HFF-Myc (cell line): ENCODE data around the gene CGRRF1.

Experiments used
- DNase-seq: peaks from one replicate; pipeline ENCODE4 v3.0.0-alpha.2; 2011; ENCODE audit warnings: low read depth; ENCODE audit errors: extremely low read depth
- H3K4me3 ChIP-seq: replicated peaks from 2 replicates; pipeline ENCODE4 v1.5.1; 2011; ENCODE audit warnings: low read depth, mild to moderate bottlenecking, control low read depth, low read length
- CTCF ChIP-seq: IDR thresholded peaks from 2 replicates; pipeline ENCODE4 v1.5.1; 2012; ENCODE audit warnings: mild to moderate bottlenecking, low read depth, low read length, control low read depth; ENCODE audit errors: missing control alignments

CGRRF1 gene

DNA sequence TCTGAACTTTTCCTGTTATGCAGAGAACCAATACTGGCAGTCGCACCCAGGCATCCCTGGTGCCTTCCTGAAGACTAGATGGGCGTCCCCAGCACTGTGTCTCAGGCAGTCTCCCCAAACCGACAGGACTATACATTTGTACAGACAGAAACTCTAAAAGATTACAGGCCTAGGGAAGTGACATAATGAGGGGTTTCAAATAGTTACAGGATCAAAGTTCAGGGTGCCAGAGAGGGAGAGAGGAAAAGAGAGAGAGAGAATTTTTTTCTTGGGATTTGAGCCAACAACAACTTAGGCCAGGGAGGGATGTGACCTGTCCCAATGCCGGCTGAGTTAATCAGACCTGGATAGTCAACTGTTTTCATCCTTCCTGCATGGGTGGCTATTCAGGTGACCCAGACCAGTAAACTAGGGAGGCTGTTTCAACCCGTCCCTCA lies 11.6 kb upstream of the CGRRF1 start:
- no peak for DNase-seq
- no peak overlapping the region for H3K4me3 ChIP-seq
- no peak for TF ChIP-seq CTCF

DNA sequence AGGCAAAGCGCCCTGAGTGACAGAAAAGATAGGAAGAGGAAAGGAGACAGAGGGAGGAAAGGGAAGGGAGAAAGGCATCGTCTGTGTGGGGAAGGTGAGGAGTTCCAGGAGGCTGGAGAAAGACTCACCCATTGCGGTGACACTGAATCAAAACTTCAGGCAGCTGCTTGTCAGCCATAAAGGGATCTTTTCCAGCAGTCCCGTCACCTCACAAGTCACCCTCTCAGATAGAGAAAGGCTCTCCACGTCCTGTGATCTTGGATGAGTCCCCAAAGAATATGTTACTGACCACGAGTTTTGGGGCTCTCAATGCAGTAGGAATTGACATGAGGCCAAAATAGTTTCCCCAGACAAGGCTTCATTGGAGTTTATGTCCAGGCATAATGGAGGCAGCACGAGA lies 11.1 kb upstream of the CGRRF1 start:
- H3K4me3 ChIP-seq, result no peak overlapping the region
- no peak for DNase-seq
- no peak for TF ChIP-seq CTCF

- no peak for TF ChIP-seq CTCF
These were observed 9.0 kb upstream of the CGRRF1 start for GRCh38 chr14:54500744-54501143.

GRCh38 chr14:54501480-54501879 lies 8.2 kb upstream of the CGRRF1 start:
- TF ChIP-seq CTCF, result no peak
- H3K4me3 ChIP-seq, result no peak overlapping the region
- DNase-seq, result no peak

More at GRCh38 chr14:54500744-54501143, 9.0 kb upstream of the CGRRF1 start:
- no peak overlapping the region for H3K4me3 ChIP-seq
- no peak for DNase-seq

GRCh38 chr14:54502602-54503001 lies 7.1 kb upstream of the CGRRF1 start:
- no peak for DNase-seq
- no peak for TF ChIP-seq CTCF
- no peak overlapping the region for H3K4me3 ChIP-seq

DNA sequence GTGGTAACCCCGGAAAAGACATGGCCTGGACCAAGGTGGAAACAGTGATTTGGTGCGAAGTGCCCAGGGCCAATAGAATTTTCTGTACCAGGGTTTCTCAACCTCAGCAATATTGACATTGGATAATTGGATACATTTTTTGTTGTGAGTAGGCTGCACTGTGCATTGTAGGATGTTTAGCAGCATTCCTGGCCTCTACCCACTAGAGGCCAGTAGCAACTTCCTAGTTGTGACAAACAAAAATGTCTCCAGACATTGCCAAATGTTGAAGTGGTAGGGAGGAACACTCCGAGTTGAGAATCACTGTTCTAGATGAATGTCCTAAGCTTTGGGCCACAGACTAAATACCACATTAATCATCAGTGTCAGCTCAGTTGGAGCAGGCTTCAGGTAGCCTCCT lies 6.2 kb upstream of the CGRRF1 start:
- no peak overlapping the region for H3K4me3 ChIP-seq
- peak; percentile 52 for TF ChIP-seq CTCF
- no peak for DNase-seq

DNA sequence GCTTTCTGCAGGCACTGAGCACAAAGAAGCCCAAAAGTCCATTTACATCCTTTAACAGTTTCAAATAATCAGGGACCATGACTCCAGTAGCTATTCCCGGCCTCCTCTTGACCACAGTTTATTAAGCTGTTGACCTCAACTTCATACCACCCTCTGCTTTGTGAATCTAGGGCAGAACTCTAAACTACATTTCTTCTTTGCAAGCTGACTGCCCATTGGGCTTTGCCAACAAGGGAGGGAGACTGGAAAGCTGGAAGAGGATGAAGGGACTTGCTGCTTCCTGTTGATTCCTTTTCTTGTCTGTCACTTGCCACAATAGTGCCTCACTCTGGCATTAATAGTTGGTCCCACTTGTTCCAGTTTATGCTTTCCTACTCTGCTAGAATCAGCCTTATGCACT lies 2.7 kb downstream of the CGRRF1 start:
- no peak overlapping the region for H3K4me3 ChIP-seq
- DNase-seq, result no peak
- no peak for TF ChIP-seq CTCF
